ENCODE results near the gene ANAPC13.

DNA sequence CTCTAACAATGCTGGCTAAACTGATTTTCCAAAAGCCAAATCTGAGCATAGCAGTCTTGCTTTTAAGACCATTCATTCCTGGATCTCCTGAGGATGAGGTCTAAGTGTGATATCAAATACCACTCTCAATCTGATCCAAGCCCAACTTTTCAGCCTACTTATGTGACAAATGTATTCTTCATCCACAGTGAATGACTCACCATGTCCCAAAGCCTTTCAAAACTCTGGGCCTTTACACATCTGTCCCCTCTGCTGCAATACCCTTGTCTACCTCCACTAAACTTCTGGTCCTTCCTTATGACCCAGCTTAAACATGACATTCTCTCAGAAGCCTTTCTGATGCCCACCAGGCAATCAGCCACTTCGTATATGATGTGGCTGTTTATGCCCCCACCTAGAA is 4.6 kb downstream of the ANAPC13 start:
- no peak for TF ChIP-seq POLR2AphosphoS5 (IDR thresholded peaks at IDR 0.05)
- TF ChIP-seq POLR2A (IDR thresholded peaks at IDR 0.05) = no peak

All from breast epithelium (tissue), 3 donors.